K562 (cell line): ENCODE results near the gene PFAS. TPM values are rescaled to one million over a fixed set of nuclear protein-coding genes. Genes with fewer than 3 reads are reported as not detected.
A peak's percentile ranks its signal among the peaks of the same experiment; 100 is the strongest.

Source experiments
- BACH1 ChIP-seq: fragments of 200-800 bp; sonication (Bioruptor generic); IDR thresholded peaks from 2 replicates; pipeline ENCODE4 v1.6.1; 2016; ENCODE audit warnings: missing genetic modification characterization, missing compliant biosample characterization
- CHD4 ChIP-seq: fragments of 200-600 bp; sonication (generic); IDR thresholded peaks from 3 replicates; pipeline ENCODE4 v1.6.1; 2012; ENCODE audit warnings: low read depth, mild to moderate bottlenecking, mixed read lengths, low read length, inconsistent platforms; ENCODE audit not compliant: insufficient read depth, insufficient replicate concordance, poor library complexity, severe bottlenecking
- CREM ChIP-seq: IDR thresholded peaks from 2 replicates; pipeline ENCODE4 v1.6.1; 2014; ENCODE audit warnings: antibody characterized with exemption, low read depth
- CXXC5 ChIP-seq: fragments of 250-450 bp; sonication (Bioruptor Pico); IDR thresholded peaks from 2 replicates; pipeline ENCODE4 v1.8.0; 2022; ENCODE audit warnings: inconsistent platforms, mild to moderate bottlenecking, moderate library complexity
- E2F3 ChIP-seq: fragments of 250-450 bp; sonication (Bioruptor Pico); IDR thresholded peaks from 2 replicates; pipeline ENCODE4 v1.4.0; 2020; ENCODE audit warnings: mild to moderate bottlenecking
- E2F8 ChIP-seq: fragments of 450-650 bp; IDR thresholded peaks from 2 replicates; pipeline ENCODE4 v1.7.1; 2018; ENCODE audit warnings: mild to moderate bottlenecking, low read depth; ENCODE audit not compliant: partially characterized antibody
- GTF2E2 ChIP-seq: fragments of 200-800 bp; sonication (Bioruptor generic); IDR thresholded peaks from 2 replicates; pipeline ENCODE4 v1.6.1; 2016; ENCODE audit warnings: missing genetic modification characterization, missing compliant biosample characterization
- KDM4B ChIP-seq, 2 experiments: fragments of 450-650 bp in 1 of 2; sonication (generic) in 1 of 2; IDR thresholded peaks; 2 replicates each; pipeline ENCODE4 v1.6.1; 2016 to 2017; ENCODE audit warnings: borderline replicate concordance in 2 of 2, antibody characterized with exemption in 1 of 2, low read depth in 1 of 2, mild to moderate bottlenecking in 1 of 2
- MAFK ChIP-seq: IDR thresholded peaks from 2 replicates; pipeline ENCODE4 v1.6.1; 2011; ENCODE audit warnings: low read length, improper control_type of control experiment
- MED1 ChIP-seq: sonication (generic); formaldehyde crosslinking; IDR thresholded peaks from 2 replicates; pipeline ENCODE4 v1.8.1; 2023; ENCODE audit warnings: missing genetic modification reagents, borderline replicate concordance
- NCOA1 ChIP-seq: fragments of 450-650 bp; IDR thresholded peaks from 2 replicates; pipeline ENCODE4 v1.6.1; 2016; ENCODE audit warnings: low read depth
- NFE2 ChIP-seq: IDR thresholded peaks from 2 replicates; pipeline ENCODE4 v1.6.1; 2014; ENCODE audit warnings: antibody characterized with exemption, low read depth
- POLR2G ChIP-seq: fragments of 200-400 bp; formaldehyde crosslinking; IDR thresholded peaks from 2 replicates; pipeline ENCODE4 v1.6.1; 2017; ENCODE audit warnings: low read depth, mild to moderate bottlenecking, antibody characterized with exemption, low read length, moderate library complexity
- PTBP1 ChIP-seq: fragments of 200-400 bp; formaldehyde crosslinking; IDR thresholded peaks from 2 replicates; pipeline ENCODE4 v1.6.1; 2017; ENCODE audit warnings: low read depth, low read length
- RNF2 ChIP-seq: sonication (generic); IDR thresholded peaks from 2 replicates; pipeline ENCODE4 v1.6.1; 2016
- SAP30 ChIP-seq: fragments of 200-600 bp; sonication (generic); IDR thresholded peaks from 2 replicates; pipeline ENCODE4 v1.6.1; 2012; ENCODE audit warnings: borderline replicate concordance, low read depth, mild to moderate bottlenecking, moderate library complexity, low read length, control low read depth, inconsistent platforms; ENCODE audit not compliant: insufficient read depth, poor library complexity, severe bottlenecking
- SIN3A ChIP-seq, 2 experiments: fragments of 150-350 bp in 1 of 2; IDR thresholded peaks; 2 replicates each; pipeline ENCODE4 v1.6.1; 2011 to 2016; ENCODE audit warnings: borderline replicate concordance in 2 of 2, low read depth in 2 of 2, low read length in 2 of 2, mild to moderate bottlenecking in 2 of 2, moderate library complexity in 2 of 2; ENCODE audit not compliant: control insufficient read depth in 1 of 2
- SP1 ChIP-seq: sonication (generic); formaldehyde crosslinking; IDR thresholded peaks from 2 replicates; pipeline ENCODE4 v1.8.1; 2022; ENCODE audit warnings: mild to moderate bottlenecking, missing genetic modification reagents
- polyA plus RNA-seq, 8 experiments: library from polyadenylated mRNA; depleted of rRNA in 4 of 8; stranded (reverse) in 5 of 8; unstranded in 3 of 8; fragments of >200 nt; fragmentation: Nextera tagmentation in 2 of 8; fragmentation: Illumina TruSeq in 1 of 8; extraction: Ambion mirVana in 2 of 8; extraction: Trizol in 1 of 8; gene quantifications; 2 replicates each; pipeline versions ENCODE4 v1.2.1 to v1.2.3, GENCODE V29; 2011 to 2014; ENCODE audit warnings: inconsistent platforms in 1 of 8, missing spikeins in 1 of 8
- total RNA-seq, 7 experiments: library from RNA; depleted of rRNA in 6 of 7; stranded (reverse); fragments of >200 nt in 6 of 7; fragmentation: Illumina TruSeq in 2 of 7; extraction: Trizol in 2 of 7; gene quantifications; 2 replicates each; pipeline versions ENCODE4 v1.2.1 to v1.2.3, GENCODE V29; 2011 to 2021; ENCODE audit warnings: low replicate concordance in 1 of 7
- TF ChIP-seq, protein P1 (sequence below): fragments of 250-450 bp; sonication (Bioruptor Pico); IDR thresholded peaks from 2 replicates; pipeline ENCODE4 v1.5.0; 2020; ENCODE audit warnings: mild to moderate bottlenecking, borderline replicate concordance
- TF ChIP-seq, protein P2 (sequence below): fragments of 450-650 bp; IDR thresholded peaks from 2 replicates; pipeline ENCODE4 v1.6.1; 2016; ENCODE audit warnings: borderline replicate concordance

PFAS gene
- total and polyA plus RNA-seq, 9 of the 15 experiments (the other 6 are each of a cell fraction or from before 2014, with no cell fraction given), result 11.6 to 131 (median 43.9) TPM

DNA sequence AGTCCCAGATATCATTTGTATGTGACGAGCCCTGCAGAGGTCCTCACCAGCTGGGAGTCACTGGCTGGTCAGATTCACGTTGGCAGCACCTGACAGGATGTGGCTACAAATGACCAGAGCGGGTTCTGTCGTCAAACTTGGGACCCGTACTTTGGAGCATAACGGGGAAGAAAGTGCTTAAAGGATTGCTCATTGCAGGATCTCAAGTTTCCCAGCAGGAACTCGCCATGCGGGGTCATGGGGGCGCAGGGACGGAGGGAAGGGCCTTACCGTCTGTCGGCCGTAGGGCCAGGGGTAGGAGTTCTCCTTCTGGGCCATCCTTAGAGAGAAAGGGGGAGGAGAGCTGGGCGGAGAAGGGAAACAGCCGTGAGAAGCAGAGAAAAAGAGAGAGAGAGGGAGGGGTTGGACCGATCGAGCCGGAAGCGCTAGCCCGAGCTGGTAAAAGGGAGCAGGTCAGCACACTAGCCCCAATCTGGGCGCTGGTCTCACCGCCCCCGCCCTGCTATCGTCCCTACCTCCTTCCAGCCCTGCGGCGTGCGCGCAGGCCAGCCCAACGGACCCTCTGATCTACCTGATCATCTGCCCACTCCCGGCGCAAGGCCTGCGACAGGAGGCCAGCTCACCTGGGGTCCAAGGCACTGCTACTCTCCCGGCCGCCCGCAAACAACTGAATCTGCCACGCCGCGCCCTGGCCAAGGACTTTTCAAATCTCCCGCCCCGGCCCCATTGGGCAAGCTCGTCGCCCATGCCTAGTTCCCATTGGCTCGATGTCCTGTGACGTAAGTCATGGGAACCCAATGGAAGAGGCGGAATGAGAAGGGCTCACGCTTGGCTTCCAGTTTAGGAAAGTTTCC is 39.0 kb upstream of the PFAS start, which contains the start of gene AURKB (continued):
- TF ChIP-seq E2F8, result no peak
- TF ChIP-seq MED1 (CRISPR knock-in tag), result no peak
- 0 out of 2 replicates have a peak, but pooled peaks have one; percentile 26 for TF ChIP-seq PTBP1
- TF ChIP-seq SAP30, result peak; percentile 99
- TF ChIP-seq SP1, result peak; percentile 63
- TF ChIP-seq MAFK, result no peak
- no peak for TF ChIP-seq CHD4
- TF ChIP-seq, protein P1, sequence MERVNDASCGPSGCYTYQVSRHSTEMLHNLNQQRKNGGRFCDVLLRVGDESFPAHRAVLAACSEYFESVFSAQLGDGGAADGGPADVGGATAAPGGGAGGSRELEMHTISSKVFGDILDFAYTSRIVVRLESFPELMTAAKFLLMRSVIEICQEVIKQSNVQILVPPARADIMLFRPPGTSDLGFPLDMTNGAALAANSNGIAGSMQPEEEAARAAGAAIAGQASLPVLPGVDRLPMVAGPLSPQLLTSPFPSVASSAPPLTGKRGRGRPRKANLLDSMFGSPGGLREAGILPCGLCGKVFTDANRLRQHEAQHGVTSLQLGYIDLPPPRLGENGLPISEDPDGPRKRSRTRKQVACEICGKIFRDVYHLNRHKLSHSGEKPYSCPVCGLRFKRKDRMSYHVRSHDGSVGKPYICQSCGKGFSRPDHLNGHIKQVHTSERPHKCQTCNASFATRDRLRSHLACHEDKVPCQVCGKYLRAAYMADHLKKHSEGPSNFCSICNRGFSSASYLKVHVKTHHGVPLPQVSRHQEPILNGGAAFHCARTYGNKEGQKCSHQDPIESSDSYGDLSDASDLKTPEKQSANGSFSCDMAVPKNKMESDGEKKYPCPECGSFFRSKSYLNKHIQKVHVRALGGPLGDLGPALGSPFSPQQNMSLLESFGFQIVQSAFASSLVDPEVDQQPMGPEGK, result no peak
- peak; percentile 98 for TF ChIP-seq POLR2G
- peak; percentile 82 for TF ChIP-seq GTF2E2 (tag)
- TF ChIP-seq BACH1 (tag), result no peak
- TF ChIP-seq NFE2, result 0 out of 2 replicates have a peak, but pooled peaks have one; percentile 2
- 0 out of 2 replicates have a peak, but pooled peaks have one; percentile 32 for TF ChIP-seq RNF2
- TF ChIP-seq NCOA1, result no peak
- peak; percentile 70 for TF ChIP-seq CREM
- peak; percentile 74 to 83 for TF ChIP-seq SIN3A (IDR thresholded peaks at IDR 0.05; ENCODE audit: borderline replicate concordance in 2 of 2, control insufficient read depth in 1 of 2, low read depth in 2 of 2, low read length in 2 of 2)
- TF ChIP-seq, protein P2, sequence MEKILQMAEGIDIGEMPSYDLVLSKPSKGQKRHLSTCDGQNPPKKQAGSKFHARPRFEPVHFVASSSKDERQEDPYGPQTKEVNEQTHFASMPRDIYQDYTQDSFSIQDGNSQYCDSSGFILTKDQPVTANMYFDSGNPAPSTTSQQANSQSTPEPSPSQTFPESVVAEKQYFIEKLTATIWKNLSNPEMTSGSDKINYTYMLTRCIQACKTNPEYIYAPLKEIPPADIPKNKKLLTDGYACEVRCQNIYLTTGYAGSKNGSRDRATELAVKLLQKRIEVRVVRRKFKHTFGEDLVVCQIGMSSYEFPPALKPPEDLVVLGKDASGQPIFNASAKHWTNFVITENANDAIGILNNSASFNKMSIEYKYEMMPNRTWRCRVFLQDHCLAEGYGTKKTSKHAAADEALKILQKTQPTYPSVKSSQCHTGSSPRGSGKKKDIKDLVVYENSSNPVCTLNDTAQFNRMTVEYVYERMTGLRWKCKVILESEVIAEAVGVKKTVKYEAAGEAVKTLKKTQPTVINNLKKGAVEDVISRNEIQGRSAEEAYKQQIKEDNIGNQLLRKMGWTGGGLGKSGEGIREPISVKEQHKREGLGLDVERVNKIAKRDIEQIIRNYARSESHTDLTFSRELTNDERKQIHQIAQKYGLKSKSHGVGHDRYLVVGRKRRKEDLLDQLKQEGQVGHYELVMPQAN, result peak; percentile 97
- peak; percentile 86 for TF ChIP-seq E2F3
- TF ChIP-seq KDM4B (IDR thresholded peaks at IDR 0.05; ENCODE audit: borderline replicate concordance in 2 of 2, low read depth in 1 of 2), result no peak
- peak; percentile 69; the same call in 1 of the 2 replicates for TF ChIP-seq CXXC5 (CRISPR knock-in tag)
